Dermis blood vessel endothelial cell (primary cell): ENCODE results near the gene TMEM134. TPM values are rescaled to one million over a fixed set of nuclear protein-coding genes. Genes with fewer than 3 reads are reported as not detected.
A peak's percentile ranks its signal among the peaks of the same experiment; 100 is the strongest.
"Not testable (repeated sequence)": the region's sequence is repeated elsewhere in the genome, so short reads cannot be mapped to it uniquely, and the experiment has no call there.

ENCODE experiments used
- DNase-seq: peaks from one replicate; pipeline ENCODE4 v3.0.0; 2010
- total RNA-seq: library from RNA; depleted of rRNA; stranded (reverse); fragments of >200 nt; gene quantifications from 2 replicates; pipeline ENCODE4 v1.2.3, GENCODE V29; 2014

TMEM134 gene
- total RNA-seq, 1 donor from 2014 or later = 30.6 TPM

DNA sequence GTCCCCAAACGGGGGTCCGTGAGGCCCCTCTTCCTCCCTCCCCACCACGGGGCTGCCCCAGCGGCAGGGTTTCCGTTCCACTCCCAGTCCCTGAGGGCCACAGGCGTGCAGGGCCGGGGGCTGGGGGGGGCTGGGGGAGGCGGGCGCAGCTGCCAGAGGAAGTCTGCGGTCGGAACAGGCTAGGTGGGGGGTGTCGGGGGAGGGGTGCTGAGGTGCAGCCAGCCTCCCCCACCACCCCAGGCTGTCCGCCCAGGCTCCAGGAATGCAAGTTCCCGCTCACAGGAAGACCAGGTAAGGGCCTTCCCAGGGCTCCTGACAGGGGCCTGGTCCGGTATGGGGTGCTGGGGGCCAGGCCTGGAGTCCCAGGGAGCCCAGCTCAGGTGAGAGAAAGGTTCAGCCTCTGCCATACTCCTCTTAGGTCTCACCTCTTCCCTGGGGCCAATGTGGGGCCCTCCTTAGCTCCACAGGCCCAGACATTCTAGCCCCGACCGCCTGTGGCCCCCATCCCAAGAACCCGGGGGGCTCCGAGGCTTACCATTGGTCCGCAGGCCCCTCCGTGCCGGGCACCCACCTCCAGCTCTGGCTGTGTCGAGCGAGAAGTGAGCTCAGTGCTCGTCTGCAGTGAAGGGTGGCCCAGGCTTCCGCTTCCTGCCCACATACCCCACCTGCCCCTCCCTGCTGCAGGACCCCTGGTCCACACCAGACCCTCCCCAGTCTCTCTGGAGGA, 31.8 kb downstream of the TMEM134 start, which contains the start of gene PTPRCAP:
Gene PTPRCAP (minus strand): TSS at position 601 of the 727 bp plus-strand sequence. CDS start 63 bp downstream, at position 538.
- no peak for DNase-seq

DNA sequence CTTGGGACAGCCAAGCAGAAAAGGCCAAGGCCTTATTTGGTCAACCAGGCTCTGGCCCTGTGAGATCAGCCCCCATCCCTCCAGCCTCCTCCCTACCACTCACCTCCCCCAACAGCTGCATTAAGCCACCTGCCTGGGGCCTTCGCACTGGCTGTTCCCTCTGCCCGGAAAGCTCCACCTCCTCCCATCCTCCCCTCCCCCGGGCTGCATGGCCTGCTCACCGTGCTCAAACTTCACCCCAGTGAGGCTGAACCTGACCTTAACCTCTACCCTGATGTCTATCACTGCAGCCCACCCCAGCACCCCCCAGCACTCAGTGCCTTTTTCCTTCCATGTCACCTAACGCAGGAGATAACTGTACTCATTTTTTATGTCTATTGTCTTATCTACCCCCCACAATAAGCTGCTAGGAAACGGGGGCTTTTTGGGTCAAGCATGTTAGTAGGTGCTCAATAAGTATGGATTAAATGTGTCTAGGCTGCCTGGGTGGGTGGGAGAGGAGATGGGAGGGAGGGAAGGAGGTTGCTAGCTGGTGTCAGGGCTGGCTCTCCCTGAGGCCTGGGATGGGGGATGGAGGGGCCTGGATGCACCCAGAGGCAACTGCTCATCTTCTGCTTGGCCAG, 32.5 kb downstream of the TMEM134 start:
- DNase-seq = no peak

DNA sequence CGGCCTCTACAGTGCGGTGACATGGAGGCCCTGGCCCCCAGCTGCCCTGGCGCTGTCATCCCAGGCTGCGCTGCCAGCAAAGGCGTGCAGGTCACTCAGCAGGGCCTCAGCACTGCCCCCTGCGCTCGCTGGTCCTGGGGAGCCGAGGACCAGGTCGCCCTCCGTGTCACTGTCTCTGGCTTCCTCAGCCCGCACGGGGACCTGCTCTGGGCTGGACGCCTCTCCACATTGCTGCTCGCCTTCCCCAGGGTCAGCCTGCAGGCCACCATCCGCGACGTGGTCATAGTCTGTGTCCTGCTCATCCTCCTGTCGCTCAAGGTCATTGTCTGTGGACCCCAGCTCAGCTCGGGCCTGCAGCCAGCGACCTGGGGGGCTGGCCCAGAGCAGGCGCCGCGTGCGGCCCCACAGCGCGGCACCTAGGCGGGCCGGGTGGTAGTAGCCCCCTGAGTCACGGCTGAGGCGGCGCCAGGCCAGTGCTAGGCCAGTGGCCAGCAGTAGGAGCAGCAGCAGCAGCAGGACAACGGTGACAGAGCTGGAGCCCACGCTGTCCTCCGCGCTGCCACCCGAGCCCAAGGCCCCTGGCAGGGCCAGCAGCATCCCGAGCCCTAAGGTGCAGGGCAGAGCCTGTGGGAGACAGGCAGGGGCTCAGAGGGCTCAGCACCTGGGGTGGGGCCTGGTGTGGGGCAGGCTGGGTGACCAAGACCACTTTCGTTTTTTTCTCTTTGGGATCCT, 33.2 kb downstream of the TMEM134 start:
- DNase-seq = no peak

DNA sequence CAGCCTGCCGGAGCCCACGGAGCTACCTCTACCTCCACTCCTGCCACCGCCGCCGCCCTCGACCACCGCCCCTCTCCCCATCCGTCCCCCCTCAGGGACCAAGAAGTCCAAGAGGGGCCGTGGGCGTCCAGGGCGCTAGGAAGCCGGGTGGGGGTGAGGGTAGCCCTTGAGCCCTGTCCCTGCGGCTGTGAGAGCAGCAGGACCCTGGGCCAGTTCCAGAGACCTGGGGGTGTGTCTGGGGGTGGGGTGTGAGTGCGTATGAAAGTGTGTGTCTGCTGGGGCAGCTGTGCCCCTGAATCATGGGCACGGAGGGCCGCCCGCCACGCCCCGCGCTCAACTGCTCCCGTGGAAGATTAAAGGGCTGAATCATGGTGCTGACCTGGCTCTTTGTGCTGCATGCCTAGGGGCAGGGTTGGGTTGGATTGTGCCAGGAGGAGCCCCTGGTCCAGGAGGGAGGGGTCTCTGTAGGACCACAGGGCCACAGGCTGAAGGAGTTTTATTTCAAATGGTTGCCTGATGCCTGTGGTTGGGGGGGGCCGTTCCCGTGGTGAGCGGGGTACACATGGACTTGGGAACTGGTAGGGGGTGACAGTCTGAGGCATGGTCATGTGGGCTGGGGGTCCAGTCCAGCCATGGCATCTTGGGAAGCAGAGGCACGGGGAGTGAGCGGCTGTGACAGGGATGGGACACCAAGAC, 33.9 kb downstream of the TMEM134 start:
- DNase-seq = no peak

DNA sequence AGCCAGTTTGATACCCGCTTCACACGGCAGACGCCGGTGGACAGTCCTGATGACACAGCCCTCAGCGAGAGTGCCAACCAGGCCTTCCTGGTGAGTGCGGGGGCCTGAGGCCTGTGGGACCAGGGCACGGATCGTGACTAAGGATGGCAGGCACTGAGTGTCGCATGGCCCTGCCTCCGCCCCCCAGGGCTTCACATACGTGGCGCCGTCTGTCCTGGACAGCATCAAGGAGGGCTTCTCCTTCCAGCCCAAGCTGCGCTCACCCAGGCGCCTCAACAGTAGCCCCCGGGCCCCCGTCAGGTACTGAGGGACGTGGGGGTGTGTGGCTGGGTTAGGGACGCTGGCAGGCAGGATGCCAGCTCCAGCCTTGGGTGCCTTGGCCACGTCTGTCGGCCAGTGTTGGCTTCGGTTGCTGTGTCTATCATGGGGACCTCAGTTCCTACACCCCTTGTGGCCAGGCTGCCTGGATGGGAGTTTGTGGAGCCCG, 34.6 kb downstream of the TMEM134 start:
- DNase-seq = no peak

DNA sequence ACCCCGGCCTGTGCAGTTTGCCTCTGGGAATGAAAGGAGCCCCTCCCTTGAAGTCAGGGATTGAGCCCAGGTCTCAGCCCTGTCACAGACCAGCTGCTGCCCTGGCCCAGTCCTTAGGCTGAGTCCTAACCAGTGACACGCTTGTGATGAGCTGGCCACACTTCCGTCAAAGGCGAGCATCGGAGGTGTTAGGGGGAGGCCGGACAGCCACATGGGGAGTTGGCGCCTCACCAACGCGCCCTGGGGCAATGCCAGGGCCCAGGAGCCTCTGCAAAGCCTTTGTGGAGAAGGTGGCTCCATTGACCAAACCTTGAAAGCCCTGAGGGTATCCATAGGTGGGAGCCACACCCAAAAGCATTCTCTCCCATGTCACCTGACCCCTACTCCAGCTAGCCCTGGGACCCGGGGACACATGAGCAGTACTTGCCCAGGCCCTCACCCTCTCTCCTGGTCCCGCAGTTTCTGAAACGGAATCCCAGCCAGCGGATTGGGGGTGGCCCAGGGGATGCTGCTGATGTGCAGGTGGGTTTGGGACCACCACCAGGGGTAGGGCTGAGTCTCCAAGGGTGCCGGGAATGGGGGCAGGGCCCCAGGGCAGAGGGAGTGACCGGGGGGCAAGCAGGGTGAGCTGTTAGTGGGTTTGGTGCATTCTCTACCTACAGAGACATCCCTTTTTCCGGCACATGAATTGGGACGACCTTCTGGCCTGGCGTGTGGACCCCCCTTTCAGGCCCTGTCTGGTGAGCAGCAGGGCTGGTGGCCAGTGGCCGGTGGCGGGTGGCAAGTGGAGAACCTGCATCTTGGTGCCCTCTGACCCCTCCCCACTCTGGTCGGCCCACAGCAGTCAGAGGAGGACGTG, 35.3 kb downstream of the TMEM134 start:
- no peak for DNase-seq

DNA sequence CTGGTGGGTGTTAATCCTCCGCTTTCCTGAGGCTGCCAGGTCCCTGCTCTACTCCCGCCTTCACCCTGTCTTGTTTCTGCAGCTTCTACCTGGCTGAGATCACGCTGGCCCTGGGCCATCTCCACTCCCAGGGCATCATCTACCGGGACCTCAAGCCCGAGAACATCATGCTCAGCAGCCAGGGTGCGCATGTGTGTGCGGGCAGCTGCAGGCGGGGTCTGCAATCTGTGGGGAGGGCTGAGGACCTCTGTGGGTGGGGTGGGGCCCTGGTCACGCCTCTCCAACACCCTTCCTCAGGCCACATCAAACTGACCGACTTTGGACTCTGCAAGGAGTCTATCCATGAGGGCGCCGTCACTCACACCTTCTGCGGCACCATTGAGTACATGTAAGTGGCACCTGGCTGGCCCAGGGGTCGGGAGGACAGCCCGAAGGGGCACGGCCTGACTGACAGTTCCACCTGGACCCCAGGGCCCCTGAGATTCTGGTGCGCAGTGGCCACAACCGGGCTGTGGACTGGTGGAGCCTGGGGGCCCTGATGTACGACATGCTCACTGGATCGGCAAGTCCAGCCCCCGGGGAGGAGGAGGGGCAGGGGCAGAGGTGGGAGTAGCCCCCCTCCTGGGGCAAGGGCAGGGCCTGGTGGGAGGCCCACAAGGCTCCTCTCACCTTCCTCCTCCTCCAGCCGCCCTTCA, 36.2 kb downstream of the TMEM134 start:
- DNase-seq = no peak

DNA sequence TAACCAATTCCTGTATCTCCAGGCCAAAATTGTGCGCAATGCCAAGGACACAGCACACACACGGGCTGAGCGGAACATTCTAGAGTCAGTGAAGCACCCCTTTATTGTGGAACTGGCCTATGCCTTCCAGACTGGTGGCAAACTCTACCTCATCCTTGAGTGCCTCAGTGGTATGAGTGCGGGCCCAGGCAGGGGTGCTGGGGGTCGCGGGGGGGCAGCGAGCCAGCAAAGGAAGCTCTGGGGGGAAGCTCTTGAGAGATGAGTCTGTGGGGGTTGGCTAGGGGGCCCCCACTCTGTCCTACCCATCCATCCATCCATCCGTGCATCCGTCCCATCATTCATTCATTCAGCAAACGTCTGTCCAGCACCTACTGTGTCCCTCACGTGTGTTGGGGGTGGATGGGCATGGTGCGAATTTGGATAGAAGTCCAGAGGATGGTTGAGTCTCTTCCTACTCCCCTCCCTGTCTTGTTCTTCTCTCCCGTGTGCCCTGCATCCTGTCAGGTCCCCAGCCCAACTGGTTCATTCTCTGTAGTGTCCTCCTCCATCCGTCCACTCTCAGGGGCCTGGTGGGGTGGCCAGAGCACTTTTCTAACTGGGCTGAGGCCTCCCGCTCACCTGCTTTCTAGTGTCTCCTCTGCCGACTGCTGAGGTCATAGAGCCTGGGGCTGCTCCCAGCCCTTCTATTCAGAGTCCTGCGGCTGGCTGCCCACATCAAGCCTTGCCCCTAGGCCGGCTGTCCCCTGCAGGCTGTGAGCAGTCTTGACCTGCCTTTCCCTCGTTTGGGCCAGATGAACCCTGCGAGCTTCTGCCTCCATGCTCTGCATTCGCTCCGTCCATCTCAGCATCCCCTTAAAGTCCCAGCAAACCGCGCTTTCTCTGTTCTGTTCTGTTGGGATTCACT, 37.5 kb downstream of the TMEM134 start:
- no peak for DNase-seq

DNA sequence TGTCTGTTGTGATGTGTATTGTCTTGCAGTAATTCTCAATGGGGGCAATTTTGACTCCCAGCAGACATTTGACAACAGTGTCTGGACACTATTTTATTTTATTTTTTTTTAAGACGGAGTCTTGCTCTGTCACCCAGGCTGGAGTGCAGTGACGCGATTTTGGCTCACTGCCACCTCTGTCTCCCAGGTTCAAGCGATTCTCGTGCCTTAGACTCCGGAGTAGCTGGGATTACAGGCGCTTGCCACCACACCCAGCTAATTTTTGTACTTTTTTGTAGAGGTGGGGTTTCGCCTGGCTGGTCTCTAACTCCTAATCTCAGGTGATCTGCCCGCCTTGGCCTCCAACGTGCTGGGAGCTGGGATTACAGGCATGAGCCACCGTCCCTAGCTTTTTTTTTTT, 39.3 kb downstream of the TMEM134 start:
- DNase-seq = no peak

DNA sequence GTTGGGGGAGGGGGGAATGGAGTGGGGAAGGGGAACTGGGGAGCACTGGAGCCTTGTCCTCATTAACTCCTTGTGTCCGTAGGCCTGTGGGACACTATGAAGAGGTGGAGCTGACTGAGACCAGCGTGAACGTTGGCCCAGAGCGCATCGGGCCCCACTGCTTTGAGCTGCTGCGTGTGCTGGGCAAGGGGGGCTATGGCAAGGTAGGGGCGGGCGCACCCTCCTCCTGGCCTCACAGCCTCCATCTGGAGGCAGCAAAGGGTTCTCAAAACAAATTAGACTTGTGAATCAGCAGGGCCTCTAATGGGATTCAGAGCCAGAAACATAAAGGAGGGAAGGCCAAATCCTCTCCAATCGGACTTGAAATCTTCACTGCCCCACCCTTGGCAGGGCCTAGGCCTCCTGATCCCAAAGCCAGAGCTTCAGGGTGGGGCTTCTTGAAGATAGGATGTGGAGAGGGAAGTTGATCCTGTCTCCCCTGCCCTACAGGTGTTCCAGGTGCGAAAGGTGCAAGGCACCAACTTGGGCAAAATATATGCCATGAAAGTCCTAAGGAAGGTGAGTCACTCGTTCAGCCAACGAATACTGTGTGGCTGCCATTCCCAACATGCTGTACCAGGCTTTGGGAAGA, 39.9 kb downstream of the TMEM134 start:
- DNase-seq = no peak

DNA sequence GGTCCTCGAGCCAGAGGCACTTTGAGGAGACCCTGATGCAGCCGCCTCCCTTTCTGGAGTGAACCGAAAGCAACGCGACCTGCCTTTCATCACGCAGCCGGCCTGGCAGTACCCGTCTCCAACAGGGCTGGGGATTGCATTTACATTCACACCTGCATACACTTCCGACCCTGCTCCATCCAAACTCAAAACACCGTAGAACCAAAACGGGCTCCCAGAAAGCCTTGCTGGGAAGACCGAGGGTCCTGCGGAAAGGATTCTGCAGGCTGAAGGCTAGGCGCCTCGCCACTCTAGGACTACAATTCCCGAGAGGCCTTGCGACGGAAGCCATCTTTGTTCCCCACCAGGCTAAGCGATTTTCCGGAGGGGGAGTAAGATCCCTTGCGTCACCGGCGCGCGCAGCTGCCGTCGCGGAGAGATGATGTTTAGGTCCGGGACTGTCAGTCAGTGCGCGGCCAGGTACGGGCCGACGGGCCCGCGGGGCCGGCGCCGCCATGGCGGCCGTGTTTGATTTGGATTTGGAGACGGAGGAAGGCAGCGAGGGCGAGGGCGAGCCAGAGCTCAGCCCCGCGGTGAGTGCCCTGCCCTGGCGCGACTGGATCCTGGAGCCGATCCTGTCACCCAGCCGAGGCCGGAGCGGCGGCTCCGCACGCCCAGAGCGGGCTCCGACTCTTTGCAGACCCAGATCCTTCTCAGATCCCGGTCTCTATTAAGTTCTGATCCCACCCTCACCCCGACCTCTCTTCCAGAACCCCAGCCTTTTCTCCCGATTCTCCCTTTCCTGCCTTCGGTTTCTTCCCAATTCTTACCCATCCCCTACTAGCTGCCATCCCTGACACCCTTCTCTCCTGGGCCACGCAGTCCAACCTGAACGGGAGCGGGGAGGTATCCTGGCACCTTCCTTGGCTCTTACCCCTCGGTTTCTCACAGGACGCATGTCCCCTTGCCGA, 40.7 kb downstream of the TMEM134 start, which contains the start of gene RPS6KB2:
Gene RPS6KB2 (plus strand): TSS at position 443 of the 950 bp plus-strand sequence. CDS start 52 bp downstream, at position 495.
- DNase-seq = peak; percentile 99

DNA sequence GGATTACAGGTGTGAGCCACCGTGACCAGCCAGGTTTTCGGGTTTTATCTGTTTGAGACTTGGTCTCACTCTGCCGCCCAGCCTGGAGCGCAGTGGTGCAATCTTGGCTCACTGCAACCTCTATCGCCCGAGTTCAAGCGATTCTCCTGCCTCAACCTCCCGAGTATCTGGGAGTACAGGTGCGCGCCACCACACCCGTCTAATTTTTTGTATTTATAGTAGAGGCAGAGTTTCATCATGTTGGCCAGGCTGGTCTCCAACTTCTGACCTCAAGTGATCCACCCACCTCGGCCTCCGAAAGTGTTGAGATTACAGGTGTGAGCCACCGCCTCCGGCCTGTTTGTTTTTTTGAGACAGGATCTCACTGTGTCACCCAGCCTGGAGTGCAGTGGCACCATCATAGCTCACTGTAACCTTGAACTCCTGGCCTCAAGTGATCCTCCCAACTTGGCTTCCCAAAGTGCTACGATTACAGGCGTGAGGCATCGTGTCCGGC, 41.6 kb downstream of the TMEM134 start:
- DNase-seq = not testable (repeated sequence)

DNA sequence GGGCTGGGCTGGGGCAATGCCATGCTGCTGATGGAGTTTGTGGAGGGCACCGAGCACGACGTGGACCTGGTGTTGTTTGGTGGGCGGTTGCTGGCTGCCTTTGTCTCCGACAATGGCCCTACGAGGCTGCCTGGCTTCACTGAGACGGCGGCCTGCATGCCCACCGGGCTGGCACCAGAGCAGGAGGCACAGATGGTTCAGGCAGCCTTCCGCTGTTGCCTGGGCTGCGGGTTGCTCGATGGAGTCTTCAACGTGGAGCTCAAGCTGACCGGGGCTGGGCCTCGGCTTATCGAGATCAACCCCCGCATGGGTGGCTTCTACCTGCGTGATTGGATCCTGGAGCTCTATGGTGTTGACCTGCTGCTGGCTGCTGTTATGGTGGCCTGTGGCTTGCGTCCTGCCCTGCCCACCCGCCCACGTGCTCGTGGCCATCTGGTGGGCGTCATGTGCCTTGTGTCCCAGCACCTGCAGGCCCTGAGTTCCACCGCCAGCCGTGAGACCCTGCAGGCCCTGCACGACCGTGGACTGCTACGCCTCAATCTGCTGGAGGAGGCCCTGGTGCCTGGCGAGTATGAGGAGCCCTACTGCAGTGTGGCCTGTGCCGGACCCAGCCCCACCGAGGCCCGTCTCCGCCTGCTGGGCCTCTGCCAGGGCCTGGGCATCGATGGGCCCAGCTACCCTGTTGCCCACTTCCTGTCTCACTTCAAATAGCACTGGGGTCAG, 45.0 kb downstream of the TMEM134 start:
- DNase-seq = no peak

DNA sequence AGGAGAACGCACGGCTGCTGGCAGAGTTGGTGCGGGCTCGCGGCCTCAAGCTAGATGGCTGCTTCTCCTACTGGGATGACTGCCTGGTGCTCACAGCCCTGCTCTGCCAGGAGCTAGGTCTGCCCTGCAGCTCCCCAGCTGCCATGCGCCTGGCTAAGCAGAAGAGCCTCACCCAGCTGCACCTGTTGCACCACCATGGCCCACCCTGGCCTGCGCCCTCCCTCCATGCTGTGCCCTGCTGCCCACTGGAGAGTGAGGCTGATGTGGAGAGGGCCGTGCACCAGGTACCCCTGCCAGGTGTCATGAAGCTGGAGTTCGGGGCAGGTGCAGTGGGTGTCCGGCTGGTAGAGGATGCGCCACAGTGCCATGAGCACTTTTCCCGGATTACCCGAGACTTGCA, 45.6 kb downstream of the TMEM134 start:
- no peak for DNase-seq

DNA sequence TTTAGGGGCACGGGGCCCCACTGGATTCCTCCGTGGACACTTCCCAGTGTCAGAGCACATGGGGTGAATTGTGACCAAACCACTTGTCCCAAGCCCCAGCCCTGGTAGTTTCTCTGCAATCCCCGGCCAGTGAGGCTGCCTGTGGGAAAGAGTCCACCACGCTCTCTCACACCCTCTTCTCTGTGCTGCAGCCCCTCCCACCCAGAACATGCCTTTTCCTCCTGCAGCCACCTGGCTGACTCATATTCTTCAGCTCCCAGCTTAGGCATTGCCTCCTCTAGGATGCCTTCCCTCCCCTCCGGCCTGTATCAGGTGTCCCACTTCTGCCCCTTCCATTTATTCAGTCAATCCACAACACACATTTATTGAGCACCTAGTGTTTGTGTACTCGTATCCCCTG, 46.2 kb downstream of the TMEM134 start:
- DNase-seq = no peak

DNA sequence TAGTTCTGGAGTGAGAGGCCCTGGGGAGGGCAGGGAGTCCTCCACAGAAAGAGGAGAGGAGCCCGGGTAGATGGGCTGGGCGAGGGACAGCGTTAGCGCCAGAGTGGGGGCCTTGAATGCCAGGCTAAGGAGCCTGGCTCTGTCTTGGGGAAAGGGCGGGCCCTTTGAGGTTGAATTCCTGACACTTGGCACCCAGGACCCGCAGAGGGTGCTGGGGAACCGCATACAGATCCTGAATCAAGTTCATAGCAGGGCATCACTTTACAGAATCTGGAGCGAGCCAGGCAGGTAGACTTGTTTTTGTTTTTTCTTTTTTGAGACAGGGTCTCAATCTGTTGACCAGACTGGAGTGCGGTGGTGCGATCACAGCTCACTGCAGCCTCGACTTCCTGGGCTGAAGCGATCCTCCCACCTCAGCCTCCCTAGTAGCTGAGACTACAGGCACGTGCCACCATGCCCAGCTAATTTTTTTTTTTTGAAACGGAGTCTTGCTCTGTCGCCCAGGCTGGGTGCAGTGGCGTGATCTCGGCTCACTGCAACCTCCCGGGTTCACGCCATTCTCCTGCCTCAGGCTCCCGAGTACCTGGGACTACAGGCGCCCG, 47.5 kb downstream of the TMEM134 start:
- DNase-seq = no peak
